Measurements from ENCODE around the gene ENOX1.

ENOX1 gene

GRCh38 chr13:43737392-43737923, 49.3 kb downstream of the ENOX1 start:
- no peak for DNase-seq

GRCh38 chr13:43732726-43733125, 54.0 kb downstream of the ENOX1 start:
- DNase-seq, result no peak

GRCh38 chr13:43731296-43731695, 55.5 kb downstream of the ENOX1 start:
- no peak for DNase-seq

DNA sequence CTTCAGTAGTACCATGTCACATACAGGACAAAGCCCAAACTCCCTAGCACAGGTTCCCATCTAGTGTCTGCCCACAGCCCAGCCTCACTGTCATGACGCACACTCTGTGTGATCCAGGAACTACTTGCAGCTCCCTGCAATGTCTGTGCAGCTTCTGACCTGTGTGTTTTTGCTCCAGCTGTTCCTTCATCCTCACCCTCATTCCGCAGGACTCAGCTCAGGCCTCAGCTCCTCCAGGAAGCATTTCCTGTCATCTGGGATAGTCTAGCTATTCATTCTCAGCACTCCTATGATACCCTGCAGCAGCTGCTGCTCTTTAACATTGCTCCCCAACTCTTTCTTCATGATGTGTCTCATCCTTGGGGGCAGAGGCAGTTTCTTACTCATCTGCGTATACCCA, 56.1 kb downstream of the ENOX1 start:
- DNase-seq, result no peak

DNA sequence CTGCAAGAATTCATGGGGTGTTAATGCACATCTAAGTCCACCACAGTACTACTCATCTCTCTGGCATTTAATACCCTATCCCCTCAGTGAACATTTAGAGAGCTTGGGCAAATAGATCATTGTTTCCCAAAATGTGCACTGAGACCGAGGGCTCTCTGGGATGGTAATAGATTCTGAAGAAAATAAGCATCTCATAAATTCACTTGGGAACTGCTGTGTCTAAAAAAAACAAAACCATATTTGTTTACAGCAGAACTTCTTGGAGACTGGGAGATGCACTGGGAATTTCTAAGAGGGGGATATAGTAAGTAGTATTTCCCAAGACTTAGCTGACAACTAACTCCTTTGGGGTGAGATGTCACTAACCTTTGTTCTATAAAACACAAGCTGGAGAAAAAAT, 58.4 kb downstream of the ENOX1 start:
- no peak for DNase-seq

DNA sequence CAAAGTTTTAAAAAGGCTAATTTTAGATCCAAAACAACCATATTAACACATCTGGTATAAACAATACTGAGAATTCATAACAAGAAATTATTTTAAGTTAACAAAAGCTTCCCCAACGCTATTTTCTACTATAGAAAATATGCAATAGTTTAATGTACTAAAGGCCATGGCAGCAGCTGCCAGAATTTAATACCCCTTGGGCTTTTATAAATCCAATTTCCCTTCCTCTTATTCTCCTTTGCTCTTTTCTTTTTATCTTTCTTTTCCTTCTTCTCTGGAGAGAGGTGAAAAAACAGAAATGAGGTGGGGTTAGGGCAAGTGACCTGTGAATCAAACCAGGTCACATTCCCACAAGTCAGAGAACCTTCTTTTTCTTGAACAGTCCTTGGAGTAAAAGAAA, 58.9 kb downstream of the ENOX1 start:
- no peak for DNase-seq

GRCh38 chr13:43725460-43725859, 61.3 kb downstream of the ENOX1 start:
- no peak for DNase-seq

- DNase-seq, result no peak
Measured at GRCh38 chr13:43720780-43721397, 65.9 kb downstream of the ENOX1 start.

GRCh38 chr13:43698758-43699157, 88.0 kb downstream of the ENOX1 start:
- no peak for DNase-seq

GRCh38 chr13:43698009-43698408, 88.8 kb downstream of the ENOX1 start:
- peak; percentile 10 for DNase-seq

DNA sequence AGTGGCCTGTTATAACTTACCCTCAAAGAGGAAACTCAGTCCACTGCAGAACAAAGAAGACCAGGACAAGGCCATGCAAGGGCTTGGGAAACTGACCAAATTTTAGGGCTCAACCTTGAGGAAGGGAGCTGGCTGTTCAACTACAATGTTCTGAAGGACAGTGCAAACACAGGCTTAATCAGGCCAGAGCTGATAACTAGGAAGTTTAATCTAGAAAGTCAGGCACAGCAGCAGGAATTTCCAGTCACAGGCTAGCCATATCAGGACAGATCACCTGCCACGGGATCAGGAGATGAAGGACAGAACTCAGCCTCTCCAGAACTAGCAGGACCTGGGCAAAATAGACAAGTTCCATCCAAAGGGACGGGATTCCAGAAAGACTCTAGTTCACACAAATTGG, 89.4 kb downstream of the ENOX1 start:
- no peak for DNase-seq

- no peak for DNase-seq
Measured at GRCh38 chr13:43694146-43694664, 92.6 kb downstream of the ENOX1 start.

DNA sequence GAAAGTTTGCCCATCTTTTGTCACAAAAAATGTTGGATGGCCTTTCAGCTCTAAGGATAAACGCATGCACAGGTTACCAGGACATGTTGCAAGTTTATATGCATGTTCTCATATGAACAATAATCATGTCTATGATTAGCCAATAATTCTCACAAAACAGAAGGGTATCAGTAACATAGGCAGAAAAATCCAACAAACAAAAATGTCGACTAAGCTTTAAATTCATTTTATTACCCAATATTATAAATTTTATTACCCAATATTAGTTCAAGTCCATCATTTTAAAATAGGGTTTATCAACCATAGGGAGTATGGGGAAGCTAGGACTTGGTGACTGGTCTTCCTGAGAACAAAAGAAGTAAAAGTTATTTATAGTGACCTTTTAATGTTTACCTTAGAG, 93.1 kb downstream of the ENOX1 start:
- no peak for DNase-seq

DNA sequence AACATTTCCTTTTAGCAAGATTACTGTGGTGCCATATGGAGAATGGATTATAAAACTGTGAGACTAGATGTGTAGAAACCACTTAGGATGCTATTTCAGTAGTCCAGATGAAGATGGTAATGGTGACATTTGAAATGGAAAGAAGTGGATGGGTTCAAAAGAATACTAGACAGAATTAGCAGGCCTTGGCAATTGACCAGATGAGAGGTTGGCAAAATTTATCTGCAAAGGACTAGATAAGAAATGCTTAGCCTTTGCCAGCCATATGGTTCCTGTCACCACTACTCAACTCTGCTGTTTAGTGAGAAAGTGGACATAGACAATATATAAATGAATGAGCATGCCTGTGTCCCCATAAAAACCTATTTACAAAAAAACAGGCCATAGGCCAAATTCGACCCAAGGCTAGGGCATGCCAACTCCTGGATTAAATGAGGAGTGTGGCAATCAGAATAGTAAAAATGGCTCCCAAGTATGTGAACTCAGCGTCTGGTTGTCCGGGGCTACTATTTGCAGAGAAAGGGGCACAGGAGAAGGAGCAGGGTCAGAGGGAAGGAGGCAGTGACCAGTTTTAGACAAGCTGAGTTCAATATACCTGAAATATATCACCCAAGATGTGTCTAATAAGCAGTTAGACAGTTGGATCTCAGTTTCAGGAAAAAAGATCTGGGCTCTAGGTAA, 98.4 kb downstream of the ENOX1 start:
- no peak for DNase-seq

- no peak for DNase-seq
Measured at GRCh38 chr13:43687038-43687437, 99.7 kb downstream of the ENOX1 start.

DNA sequence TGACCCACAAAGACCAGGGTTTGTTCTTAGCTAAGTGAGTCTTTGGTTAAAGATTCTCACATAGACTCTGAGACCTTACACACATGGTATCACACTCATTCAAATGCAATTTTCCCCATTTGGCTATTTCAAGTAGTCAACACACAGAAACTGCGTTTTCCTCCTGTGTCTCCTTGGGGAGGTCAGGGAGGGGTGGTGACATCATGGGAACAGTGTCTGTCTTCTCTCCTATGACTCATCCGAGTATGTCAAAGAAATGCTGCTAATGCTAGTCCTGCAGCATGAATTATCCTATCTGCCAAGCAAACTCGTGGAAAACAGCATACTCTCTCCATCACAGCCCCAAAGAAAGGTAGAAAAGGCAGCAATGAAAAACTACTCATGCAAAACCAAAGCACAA, 100.2 kb downstream of the ENOX1 start:
- DNase-seq, result peak; percentile 23

DNA sequence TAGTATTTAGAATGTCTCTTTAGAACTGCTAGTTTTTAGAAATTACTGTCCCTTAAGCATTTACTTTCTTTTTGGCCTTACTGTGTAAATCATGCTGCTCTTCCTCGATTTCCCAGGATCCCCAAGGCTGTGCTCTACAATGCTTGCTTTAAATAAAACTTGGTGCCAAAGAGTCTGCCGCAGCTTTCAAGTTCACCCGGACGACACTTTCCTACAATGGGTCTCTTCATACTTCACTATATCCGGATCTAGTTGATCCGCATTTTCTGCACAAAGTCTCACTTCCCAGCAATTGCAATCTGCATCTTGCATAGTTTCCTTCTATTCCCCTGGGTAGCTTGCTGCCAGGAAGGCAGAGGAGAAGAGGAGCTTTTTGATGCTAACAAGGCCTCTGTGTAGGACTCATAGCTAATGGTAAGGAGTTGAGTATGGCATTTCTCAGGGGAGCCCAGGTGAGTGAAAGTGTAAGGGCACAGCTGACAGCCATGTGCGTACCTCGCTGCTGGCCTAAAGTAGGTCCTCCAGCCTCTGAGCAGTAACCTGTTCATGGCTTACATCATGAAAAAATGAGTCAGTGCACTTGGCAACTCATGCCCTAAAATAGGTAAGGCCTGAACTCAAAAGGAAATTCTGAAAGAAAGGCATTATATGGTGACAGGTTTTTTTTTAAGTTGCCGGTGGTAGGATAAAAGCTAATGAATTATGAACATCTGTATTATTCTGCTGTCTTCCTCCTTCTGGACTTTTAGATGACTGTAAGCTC, 101.6 kb downstream of the ENOX1 start:
- no peak for DNase-seq

DNA sequence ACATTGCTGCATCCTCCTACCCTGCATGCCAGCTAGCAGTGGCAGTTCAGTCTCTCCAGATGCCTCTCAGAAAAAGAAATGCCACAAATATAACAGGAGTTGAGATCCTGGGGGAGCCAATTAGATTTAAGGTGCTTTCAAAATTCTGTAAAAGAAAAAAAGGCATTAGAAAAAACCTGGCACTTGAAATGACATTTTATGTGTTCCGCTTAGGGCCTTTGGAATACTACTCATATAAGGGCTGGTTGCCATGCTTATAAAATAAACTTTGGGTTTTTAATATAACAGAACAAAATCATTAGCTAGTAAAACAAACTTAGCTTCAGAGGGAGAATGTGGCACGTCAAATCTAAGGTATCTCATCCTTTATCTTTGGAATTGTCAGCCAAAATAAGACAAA, 104.1 kb downstream of the ENOX1 start:
- no peak for DNase-seq

DNA sequence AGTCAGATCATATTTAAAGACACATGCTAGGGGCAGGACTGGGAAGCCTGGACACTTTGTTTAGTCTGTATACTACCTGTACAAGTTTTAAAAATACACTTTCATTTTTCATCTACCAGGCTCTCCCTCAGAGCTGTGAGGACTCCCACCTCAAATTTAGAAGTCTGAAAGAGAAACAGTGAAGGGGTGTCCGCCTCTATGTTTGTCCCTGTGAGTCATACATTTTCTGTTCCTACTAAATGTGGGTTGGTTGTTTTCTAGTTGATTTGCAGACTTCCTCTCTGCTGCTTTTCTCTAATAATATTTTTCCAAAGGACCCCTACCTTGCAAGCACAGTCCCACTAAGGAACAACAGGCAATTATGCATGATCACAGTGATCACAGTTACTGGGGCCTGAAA, 110.5 kb downstream of the ENOX1 start:
- peak; percentile 38 for DNase-seq

- DNase-seq, result no peak
Measured at GRCh38 chr13:43675577-43675976, 111.2 kb downstream of the ENOX1 start.

DNA sequence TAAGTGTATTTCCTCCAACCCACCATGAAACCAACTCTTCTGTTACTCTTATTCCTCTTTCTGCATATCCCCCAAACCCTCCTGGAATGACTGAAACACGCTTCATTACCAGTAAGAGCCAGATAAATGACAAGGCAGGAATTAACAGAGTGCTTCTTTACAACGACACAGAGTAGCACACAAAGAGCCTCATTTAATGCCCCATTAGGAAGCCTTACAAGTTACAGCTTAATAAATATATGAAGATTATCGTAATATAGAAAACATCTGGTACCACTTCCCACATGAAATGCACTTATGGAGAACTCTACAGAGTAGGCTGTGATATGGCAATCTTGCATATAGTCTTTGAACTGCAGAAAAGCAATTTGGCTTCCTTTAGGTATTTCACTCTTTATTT, 116.8 kb downstream of the ENOX1 start:
- no peak for DNase-seq

DNA sequence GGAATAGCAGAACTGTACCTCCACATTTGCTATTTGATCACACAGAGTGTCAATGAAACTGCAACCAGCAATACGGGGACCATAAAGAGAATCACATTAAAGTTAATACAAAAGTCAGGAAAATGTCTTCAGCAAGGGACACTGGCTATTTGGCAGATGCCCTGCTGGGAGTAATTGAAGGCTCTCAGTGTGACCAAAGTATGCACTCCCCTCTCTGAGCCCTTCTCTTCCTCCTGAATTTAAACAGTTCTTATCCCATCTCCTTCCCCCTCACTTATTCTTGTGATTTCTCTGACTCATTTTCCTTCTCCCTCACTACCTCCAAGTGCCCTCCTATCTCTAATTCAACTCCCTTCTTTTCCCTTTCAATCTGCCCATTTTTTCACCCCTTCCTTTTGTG, 117.7 kb downstream of the ENOX1 start:
- no peak for DNase-seq

GRCh38 chr13:43666403-43666802, 120.4 kb downstream of the ENOX1 start:
- DNase-seq, result no peak

DNA sequence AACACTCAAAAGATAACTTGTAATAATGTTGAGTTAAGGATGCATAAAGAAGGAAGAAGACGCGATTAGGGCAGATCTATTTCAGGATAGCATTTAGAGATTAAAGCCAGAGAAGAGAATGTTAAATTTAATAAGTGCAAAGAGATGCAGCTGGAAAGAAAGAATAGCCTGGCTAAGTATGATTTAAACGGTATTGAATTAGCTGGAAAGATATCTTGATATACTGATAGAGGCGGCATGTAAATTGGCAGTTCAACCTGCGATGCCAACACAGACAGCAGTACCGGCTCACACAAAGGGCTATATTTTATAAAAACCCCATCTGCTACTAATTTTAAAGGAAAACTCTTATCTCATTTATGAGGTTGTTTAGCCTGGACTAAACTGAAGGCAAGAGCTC, 121.4 kb downstream of the ENOX1 start:
- DNase-seq, result no peak

Data from suppressor macrophage treated with lipopolysaccharide for 4 hours (primary cell).